Activated CD8-positive, alpha-beta memory T cell treated with anti-CD3 and anti-CD28 coated beads for 4 hours (primary cell): ENCODE results near the gene LMNTD2.

Experiments
- DNase-seq, 2 donors: peaks; one replicate each; pipeline ENCODE4 v3.0.0-alpha.2; 2020; ENCODE audit warnings: low read depth in 2 of 2

Gene LMNTD2, protein sequence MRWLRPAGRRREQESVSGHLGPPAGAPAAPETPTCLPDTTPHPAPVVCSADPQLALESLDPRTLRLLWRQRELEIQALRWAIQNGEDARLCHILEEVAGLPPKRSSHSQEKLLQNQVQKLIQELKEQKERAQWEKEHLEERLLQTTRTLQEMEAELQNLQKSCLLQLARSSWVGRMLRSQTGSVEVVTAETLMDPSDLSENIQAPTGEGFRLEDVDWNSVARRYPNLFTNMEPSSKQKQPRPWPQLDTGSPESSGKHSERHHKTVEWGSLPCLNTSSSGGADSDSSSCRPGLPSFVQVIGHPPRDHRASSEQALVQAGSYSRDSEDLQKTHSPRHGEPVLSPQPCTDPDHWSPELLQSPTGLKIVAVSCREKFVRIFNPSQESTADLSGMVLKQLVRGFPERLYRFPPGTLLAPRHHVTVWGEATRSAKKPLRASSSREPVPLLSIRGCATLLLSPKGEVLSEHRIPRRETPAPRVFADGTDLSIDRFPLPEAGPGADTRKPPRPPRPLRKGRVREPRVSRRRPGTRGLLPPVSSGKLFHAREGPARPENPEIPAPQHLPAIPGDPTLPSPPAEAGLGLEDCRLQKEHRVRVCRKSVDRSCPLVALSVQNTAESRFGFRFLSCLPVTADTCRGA

DNA sequence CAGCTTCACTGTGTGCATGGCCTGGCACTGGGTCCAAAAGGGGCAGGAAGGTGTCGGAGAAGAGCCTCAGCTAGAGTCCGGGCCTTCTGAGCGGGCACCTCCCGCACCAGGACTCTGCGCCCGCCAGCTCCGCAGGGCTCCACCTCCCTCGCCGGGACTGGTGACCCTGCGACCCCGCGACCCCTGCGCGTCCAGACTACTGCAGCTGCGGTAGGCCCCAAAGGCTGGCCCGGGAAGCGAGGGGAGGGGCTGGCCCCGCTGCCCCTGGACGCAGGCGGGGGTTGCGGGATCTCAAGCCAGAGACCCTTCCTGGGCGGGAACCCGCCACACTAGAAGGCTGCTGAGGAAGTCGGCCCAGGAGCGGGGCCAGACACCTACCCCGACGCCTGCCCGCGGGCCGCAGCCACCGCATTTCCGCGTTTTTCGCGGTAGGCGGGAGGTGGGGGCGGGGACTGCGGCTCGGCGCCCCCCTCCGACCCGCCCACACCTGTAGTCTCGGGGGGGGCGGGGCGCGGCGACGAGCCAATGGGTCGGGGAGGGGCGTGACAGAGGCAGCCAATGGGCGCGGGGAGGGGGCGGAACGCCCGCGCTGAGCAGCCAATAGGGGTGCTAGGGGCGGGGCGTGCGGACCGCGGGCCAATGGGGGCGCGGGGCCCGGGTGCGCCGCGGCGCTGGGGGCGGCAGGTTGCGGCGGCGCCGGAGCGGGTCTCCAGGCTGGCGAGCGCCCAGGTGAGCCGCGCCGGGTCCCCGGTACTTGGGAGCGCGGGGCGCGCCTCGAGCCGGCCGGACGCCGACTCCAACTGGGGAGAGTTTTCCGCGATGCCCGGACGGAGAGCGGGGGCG lies at the start of gene LMNTD2, which contains the start of gene RASSF7:
LMNTD2 (minus strand) TSS at position 434 of the 843 bp plus-strand sequence; CDS start at position 412, 22 bp downstream.
RASSF7 (plus strand) TSS at position 666 of the 843 bp plus-strand sequence. CDS start 799 bp downstream, outside the sequence.
- peak; percentile 89 to 93 for DNase-seq

GRCh38 chr11:609341-609811 lies 48.8 kb upstream of the LMNTD2 start:
- no peak for DNase-seq

DNA sequence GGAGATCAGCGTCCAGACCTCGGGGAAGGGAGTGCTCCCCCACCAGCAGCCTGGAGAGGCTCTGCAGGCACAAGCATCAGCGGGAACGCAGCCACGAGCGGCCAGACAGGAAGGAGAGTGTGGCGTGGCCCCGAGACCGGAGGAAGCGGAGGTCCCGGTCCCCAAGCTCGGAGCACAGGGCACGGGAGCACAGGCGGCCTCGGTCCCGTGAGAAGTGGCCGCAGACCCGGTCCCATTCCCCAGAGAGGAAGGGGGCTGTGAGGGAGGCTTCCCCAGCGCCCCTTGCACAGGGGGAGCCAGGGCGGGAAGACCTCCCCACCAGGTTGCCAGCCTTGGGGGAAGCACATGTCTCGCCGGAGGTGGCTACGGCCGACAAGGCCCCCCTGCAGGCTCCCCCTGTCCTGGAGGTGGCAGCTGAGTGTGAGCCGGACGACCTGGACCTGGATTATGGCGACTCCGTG lies 48.3 kb upstream of the LMNTD2 start:
- DNase-seq = no peak

DNA sequence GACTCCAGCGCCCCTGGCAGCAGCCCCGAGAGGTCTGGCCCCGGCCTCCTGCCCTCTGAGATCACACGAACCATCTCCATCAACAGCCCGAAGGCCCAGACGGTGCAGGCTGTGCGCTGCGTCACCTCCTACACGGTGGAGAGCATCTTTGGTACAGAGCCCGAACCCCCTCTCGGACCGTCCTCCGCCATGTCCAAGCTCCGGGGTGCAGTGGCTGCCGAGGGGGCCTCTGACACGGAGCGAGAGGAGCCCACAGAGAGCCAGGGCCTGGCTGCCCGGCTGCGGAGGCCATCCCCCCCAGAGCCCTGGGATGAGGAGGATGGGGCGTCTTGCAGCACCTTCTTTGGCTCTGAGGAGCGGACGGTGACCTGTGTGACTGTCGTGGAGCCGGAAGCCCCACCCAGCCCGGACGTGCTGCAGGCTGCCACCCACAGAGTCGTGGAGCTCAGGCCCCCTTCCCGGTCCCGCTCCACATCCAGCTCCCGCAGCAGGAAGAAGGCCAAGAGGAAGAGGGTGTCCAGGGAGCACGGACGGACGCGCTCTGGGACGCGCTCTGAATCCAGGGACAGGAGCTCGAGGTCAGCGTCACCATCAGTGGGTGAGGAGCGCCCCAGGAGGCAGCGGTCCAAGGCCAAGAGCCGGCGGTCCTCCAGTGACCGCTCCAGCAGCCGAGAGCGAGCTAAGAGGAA lies 47.6 kb upstream of the LMNTD2 start:
- no peak for DNase-seq

GRCh38 chr11:607020-607780 lies 46.7 kb upstream of the LMNTD2 start:
- no peak for DNase-seq

- DNase-seq = no peak
These were observed 45.7 kb upstream of the LMNTD2 start for GRCh38 chr11:606245-606644.

- no peak for DNase-seq
These were observed 45.0 kb upstream of the LMNTD2 start for GRCh38 chr11:605286-606129.

GRCh38 chr11:603154-603553 lies 42.6 kb upstream of the LMNTD2 start:
- no peak for DNase-seq

- no peak for DNase-seq
These were observed 41.2 kb upstream of the LMNTD2 start for GRCh38 chr11:601573-602245.

GRCh38 chr11:598005-598680 lies 37.6 kb upstream of the LMNTD2 start:
- DNase-seq = no peak

- no peak for DNase-seq
These were observed 36.7 kb upstream of the LMNTD2 start for GRCh38 chr11:597166-597725.

GRCh38 chr11:596374-596773 lies 35.8 kb upstream of the LMNTD2 start:
- no peak for DNase-seq

DNA sequence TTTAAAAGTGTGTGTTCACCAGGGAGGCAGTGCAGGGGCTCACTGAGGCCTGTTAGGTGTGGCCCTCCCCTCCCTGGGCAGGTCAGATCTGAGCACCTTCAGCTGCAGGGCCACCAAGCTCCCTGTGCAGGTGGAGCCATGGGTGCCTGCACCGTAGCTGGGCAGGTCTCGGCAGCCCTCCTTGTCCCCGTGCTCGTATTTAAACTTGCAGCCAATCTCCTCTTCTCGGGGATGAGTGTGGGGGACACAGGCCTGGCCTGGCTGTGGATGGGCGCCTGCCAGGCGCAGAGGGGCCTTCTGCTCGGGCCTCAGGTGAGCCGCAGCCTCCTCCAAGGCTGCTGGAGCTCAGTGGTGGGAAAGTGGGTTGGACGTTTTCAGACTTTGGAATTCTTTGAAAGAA lies 34.9 kb upstream of the LMNTD2 start:
- no peak for DNase-seq

DNA sequence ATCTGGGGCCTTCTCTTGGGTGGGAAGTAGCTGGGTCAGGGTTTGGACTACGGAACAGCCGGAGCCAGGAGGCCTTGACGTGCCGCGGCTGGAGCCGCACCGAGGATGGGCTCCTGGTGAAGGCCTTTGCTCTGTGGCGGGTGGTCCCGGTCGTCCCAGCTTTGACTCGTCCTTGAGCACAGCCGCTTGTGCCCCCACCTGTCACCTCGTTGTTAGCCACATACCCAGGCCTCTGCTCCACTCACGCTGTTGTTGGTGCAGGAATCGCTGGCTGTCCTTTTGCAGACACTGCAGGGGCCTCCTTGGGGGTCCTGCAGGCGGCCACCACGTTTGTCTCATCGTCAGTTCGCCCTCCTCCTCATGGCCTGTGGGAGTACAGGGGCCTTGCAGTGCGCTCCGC lies 32.8 kb upstream of the LMNTD2 start:
- no peak for DNase-seq

GRCh38 chr11:592918-593317 lies 32.4 kb upstream of the LMNTD2 start:
- DNase-seq = no peak

DNA sequence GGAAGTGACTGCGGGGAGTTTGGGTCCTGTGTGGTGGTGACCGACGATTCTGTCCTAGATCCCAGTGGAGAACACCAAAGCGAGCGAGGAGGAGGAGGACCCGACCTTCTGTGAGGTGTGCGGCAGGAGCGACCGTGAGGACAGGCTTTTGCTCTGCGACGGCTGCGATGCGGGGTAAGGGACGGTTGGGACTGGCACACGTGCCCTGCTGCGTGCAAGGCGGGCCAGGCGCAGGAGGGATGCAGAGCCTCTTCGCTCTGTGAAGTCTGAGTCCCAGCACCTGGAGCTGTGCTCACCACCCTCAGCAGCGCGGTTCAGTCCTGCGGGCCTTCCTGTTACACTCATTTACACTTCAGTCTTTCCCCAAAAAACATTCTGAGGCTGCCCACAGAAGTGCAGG lies 32.0 kb upstream of the LMNTD2 start:
- no peak for DNase-seq

DNA sequence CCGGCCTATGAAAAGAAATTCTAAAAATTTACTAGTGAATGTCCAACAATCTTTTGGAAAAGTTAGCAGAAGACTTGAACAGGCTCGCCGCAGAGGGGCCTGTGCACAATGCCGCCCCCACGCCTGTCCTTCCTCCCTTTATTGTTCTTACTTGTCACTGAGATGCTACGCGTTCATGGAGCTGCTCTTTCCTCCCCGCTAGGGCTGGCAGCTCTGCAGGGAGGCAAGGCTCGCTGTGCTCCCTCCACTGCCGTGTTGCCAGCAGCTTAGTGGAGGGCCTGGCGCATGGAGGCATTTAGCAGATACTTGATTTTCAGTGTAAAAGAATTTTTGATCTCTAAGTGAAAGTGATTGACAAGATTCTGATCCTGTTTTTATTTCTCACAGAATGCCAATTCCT lies 30.5 kb upstream of the LMNTD2 start:
- no peak for DNase-seq

DNA sequence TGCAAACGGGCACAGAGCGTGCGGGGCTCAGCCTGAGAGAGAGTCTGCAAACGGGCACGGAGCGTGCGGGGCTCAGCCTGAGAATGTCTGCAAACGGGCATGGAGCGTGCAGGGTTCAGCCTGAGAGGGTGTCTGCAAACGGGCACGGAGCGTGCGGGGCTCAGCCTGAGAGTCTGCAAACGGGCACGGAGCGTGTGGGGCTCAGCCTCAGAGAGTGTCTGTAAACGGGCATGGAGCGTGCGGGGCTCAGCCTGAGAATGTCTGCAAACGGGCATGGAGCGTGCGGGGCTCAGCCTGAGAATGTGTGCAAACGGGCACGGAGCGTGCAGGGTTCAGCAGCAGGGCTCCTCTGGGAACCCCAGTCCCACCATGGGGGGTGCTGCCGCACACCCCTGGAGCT lies 29.3 kb upstream of the LMNTD2 start:
- DNase-seq = no peak
